NT2/D1 (cell line): Measurements from ENCODE around the gene ANKUB1.

Experiments used
- SUZ12 ChIP-seq: IDR thresholded peaks from 2 replicates; pipeline ENCODE4 v1.6.1; 2011; ENCODE audit not compliant: insufficient read length, insufficient read depth; ENCODE audit errors: extremely low read depth
- ZNF274 ChIP-seq: IDR thresholded peaks from 2 replicates; pipeline ENCODE4 v1.6.1; 2011; ENCODE audit warnings: mild to moderate bottlenecking, low read depth, low read length

- no peak for TF ChIP-seq SUZ12
- no peak for TF ChIP-seq ZNF274
Measured at GRCh38 chr3:149783576-149783975, 8.8 kb downstream of the ANKUB1 start.
